ENCODE data around the gene CDC42BPG.

CDC42BPG gene

GRCh38 chr11:64796757-64797541 is 47.5 kb downstream of the CDC42BPG start:
- H3K27ac ChIP-seq (ENCODE audit: low read depth, low read length), result no peak overlapping the region
- H3K9ac ChIP-seq (ENCODE audit: low read length), result no peak overlapping the region
- H3K4me3 ChIP-seq (ENCODE audit: low read depth, low read length), result no peak overlapping the region
- peaks cover 37% of the 10 kb centered on the region for H3K36me3 ChIP-seq (ENCODE audit: control insufficient read depth, insufficient read depth, low read length)
- no peaks in the 10 kb centered on the region for H3K9me3 ChIP-seq (ENCODE audit: control insufficient read depth, insufficient read depth, low read depth, low read length)
- H3K4me1 ChIP-seq (ENCODE audit: control insufficient read depth, insufficient read depth, low read length), result no peaks in the 10 kb centered on the region
- H3K27me3 ChIP-seq (ENCODE audit: control insufficient read depth, insufficient read depth, low read length), result no peaks in the 10 kb centered on the region

GRCh38 chr11:64796047-64796756 is 48.3 kb downstream of the CDC42BPG start:
- Histone ChIP-seq H3K4me3 (ENCODE audit: low read depth, low read length) (no peak overlapping the region), H3K27ac (ENCODE audit: low read depth, low read length) (no peak overlapping the region), H3K9me3 (ENCODE audit: control insufficient read depth, insufficient read depth, low read depth, low read length) (no peaks in the 10 kb centered on the region), H3K36me3 (ENCODE audit: control insufficient read depth, insufficient read depth, low read length) (peaks cover 39% of the 10 kb centered on the region), H3K4me1 (ENCODE audit: control insufficient read depth, insufficient read depth, low read length) (no peaks in the 10 kb centered on the region), H3K9ac (ENCODE audit: low read length) (no peak overlapping the region), H3K27me3 (ENCODE audit: control insufficient read depth, insufficient read depth, low read length) (no peaks in the 10 kb centered on the region)

DNA sequence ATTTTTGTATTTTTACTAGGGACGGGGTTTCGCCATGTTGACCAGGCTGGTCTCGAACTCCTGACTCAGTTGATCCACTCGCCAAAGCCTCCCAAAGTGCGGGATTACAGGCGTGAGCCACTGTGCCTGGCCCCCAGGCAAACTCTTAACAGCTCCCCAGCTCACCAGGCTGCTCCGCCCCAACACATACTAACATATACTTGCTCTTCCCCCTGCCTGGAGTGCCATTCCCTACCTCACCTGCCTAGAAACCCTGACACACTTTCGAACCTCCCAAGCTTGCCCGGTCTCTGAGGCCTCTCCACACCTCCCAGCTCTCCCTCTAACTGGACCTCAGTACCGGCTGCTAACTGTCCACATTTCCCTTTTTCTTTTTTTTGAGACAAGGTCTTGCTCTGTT is 49.9 kb downstream of the CDC42BPG start:
- no peak overlapping the region for H3K4me3 ChIP-seq (ENCODE audit: low read depth, low read length)
- no peaks in the 10 kb centered on the region for H3K27me3 ChIP-seq (ENCODE audit: control insufficient read depth, insufficient read depth, low read length)
- H3K9me3 ChIP-seq (ENCODE audit: control insufficient read depth, insufficient read depth, low read depth, low read length), result no peaks in the 10 kb centered on the region
- no peaks in the 10 kb centered on the region for H3K4me1 ChIP-seq (ENCODE audit: control insufficient read depth, insufficient read depth, low read length)
- H3K27ac ChIP-seq (ENCODE audit: low read depth, low read length), result no peak overlapping the region
- peaks cover 42% of the 10 kb centered on the region for H3K36me3 ChIP-seq (ENCODE audit: control insufficient read depth, insufficient read depth, low read length)
- no peak overlapping the region for H3K9ac ChIP-seq (ENCODE audit: low read length)

GRCh38 chr11:64793271-64794160 is 50.9 kb downstream of the CDC42BPG start:
- H3K27me3 ChIP-seq (ENCODE audit: control insufficient read depth, insufficient read depth, low read length), result no peaks in the 10 kb centered on the region
- H3K36me3 ChIP-seq (ENCODE audit: control insufficient read depth, insufficient read depth, low read length), result peaks cover 41% of the 10 kb centered on the region
- no peaks in the 10 kb centered on the region for H3K4me1 ChIP-seq (ENCODE audit: control insufficient read depth, insufficient read depth, low read length)
- no peaks in the 10 kb centered on the region for H3K9me3 ChIP-seq (ENCODE audit: control insufficient read depth, insufficient read depth, low read depth, low read length)
- H3K9ac ChIP-seq (ENCODE audit: low read length), result no peak overlapping the region
- H3K27ac ChIP-seq (ENCODE audit: low read depth, low read length), result no peak overlapping the region
- no peak overlapping the region for H3K4me3 ChIP-seq (ENCODE audit: low read depth, low read length)

- Histone ChIP-seq H3K4me1 (ENCODE audit: control insufficient read depth, insufficient read depth, low read length) (no peaks in the 10 kb centered on the region), H3K9me3 (ENCODE audit: control insufficient read depth, insufficient read depth, low read depth, low read length) (no peaks in the 10 kb centered on the region), H3K27ac (ENCODE audit: low read depth, low read length) (no peak overlapping the region), H3K36me3 (ENCODE audit: control insufficient read depth, insufficient read depth, low read length) (peaks cover 42% of the 10 kb centered on the region), H3K4me3 (ENCODE audit: low read depth, low read length) (no peak overlapping the region), H3K27me3 (ENCODE audit: control insufficient read depth, insufficient read depth, low read length) (no peaks in the 10 kb centered on the region), H3K9ac (ENCODE audit: low read length) (no peak overlapping the region)
These were observed 52.0 kb downstream of the CDC42BPG start for GRCh38 chr11:64792482-64792881.

DNA sequence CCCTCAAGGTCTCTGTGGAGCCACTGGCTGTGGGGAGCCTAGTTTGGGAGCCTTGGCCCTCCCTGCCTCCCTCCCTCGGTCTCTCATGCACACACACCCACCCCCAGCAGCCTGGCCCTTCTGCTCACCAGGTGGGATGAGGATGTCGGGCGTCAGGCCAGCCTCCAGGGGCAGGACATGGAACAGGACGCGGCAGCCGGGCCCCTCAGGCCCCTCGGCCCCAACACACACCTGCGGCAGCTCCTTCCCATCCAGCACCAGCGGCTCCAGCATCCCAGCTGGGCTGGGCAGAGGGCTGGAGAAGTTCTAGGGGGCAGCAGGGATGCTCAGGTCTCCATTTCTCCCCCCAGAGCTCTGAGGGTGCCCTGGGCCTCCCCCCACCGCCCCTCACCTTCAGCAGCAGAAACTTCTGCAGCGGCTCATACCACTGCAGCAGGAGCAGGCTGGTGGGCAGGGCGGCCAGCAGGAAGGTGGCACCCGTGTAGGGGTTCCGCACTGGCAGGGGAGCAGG is 52.6 kb downstream of the CDC42BPG start:
- peaks cover 37% of the 10 kb centered on the region for H3K36me3 ChIP-seq (ENCODE audit: control insufficient read depth, insufficient read depth, low read length)
- no peak overlapping the region for H3K27ac ChIP-seq (ENCODE audit: low read depth, low read length)
- H3K9me3 ChIP-seq (ENCODE audit: control insufficient read depth, insufficient read depth, low read depth, low read length), result no peaks in the 10 kb centered on the region
- no peak overlapping the region for H3K4me3 ChIP-seq (ENCODE audit: low read depth, low read length)
- H3K9ac ChIP-seq (ENCODE audit: low read length), result no peak overlapping the region
- H3K4me1 ChIP-seq (ENCODE audit: control insufficient read depth, insufficient read depth, low read length), result no peaks in the 10 kb centered on the region
- H3K27me3 ChIP-seq (ENCODE audit: control insufficient read depth, insufficient read depth, low read length), result no peaks in the 10 kb centered on the region

- Histone ChIP-seq H3K4me3 (ENCODE audit: low read depth, low read length) (no peak overlapping the region), H3K4me1 (ENCODE audit: control insufficient read depth, insufficient read depth, low read length) (no peaks in the 10 kb centered on the region), H3K9ac (ENCODE audit: low read length) (no peak overlapping the region), H3K9me3 (ENCODE audit: control insufficient read depth, insufficient read depth, low read depth, low read length) (no peaks in the 10 kb centered on the region), H3K27me3 (ENCODE audit: control insufficient read depth, insufficient read depth, low read length) (no peaks in the 10 kb centered on the region), H3K36me3 (ENCODE audit: control insufficient read depth, insufficient read depth, low read length) (peaks cover 24% of the 10 kb centered on the region), H3K27ac (ENCODE audit: low read depth, low read length) (no peak overlapping the region)
These were observed 54.0 kb downstream of the CDC42BPG start for GRCh38 chr11:64790205-64791095.

GRCh38 chr11:64789331-64790204 is 54.9 kb downstream of the CDC42BPG start:
- Histone ChIP-seq H3K4me1 (ENCODE audit: control insufficient read depth, insufficient read depth, low read length) (no peaks in the 10 kb centered on the region), H3K27ac (ENCODE audit: low read depth, low read length) (no peak overlapping the region), H3K9me3 (ENCODE audit: control insufficient read depth, insufficient read depth, low read depth, low read length) (no peaks in the 10 kb centered on the region), H3K27me3 (ENCODE audit: control insufficient read depth, insufficient read depth, low read length) (no peaks in the 10 kb centered on the region), H3K9ac (ENCODE audit: low read length) (no peak overlapping the region), H3K4me3 (ENCODE audit: low read depth, low read length) (no peak overlapping the region), H3K36me3 (ENCODE audit: control insufficient read depth, insufficient read depth, low read length) (peaks cover 24% of the 10 kb centered on the region)

DNA sequence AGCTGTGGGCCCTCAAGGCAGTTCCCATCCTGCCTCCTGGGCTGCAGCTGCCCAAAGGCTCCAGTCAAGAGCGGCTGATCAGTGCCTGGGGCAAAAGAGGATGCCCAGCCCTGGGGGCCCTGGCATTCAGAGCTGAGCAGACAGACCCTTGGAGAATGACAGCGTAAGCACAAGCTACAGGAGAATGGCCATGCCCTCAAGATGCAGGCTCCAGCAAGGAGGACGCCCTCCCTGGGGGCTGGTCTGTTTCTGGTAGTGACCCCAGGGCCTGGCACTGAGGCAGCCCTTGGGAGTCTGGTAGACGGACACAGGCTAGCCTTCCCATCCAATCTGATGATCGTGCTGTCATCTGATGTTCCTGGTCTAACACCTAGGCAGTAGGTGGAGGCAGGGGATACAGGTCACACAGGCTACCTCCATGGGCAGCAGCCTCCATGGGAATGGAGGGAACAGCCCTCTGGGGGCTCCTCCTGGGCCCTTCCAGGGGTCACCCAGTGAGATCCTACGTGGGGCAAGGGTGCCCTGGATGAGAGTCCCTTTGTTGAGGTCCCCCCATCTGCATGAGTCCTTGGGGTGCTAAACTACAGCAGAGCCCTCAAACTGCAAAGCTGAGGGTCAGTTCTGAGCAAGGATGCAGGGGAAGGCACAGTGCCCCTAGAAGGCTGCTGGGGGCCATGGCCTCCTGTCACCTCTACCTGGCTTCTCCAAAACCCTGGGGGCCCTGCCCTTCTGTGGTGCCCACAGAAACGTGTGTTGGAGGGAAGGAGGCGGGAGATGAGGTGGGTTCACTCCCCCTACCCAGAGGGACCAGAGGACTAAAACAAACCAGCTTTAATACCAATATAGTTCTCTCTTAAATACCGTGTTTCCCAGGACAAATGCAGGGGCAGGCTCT is 55.9 kb downstream of the CDC42BPG start:
- Histone ChIP-seq H3K9ac (ENCODE audit: low read length) (no peak overlapping the region), H3K27me3 (ENCODE audit: control insufficient read depth, insufficient read depth, low read length) (no peaks in the 10 kb centered on the region), H3K9me3 (ENCODE audit: control insufficient read depth, insufficient read depth, low read depth, low read length) (no peaks in the 10 kb centered on the region), H3K36me3 (ENCODE audit: control insufficient read depth, insufficient read depth, low read length) (peaks cover 24% of the 10 kb centered on the region), H3K27ac (ENCODE audit: low read depth, low read length) (no peak overlapping the region), H3K4me1 (ENCODE audit: control insufficient read depth, insufficient read depth, low read length) (no peaks in the 10 kb centered on the region), H3K4me3 (ENCODE audit: low read depth, low read length) (no peak overlapping the region)

Measured in HUES6 (cell line).